Pancreas (tissue), 10 donors: ENCODE data around the gene ADGRV1. TPM values are rescaled to one million over a fixed set of nuclear protein-coding genes. Genes with fewer than 3 reads are reported as not detected.

Experiments
- ATAC-seq, 4 donors: fragments of 200-7000 bp; cut with Tn5 transposase; one replicate each; pipeline versions ENCODE4 v1.8.0 to v1.9.1; 2020; ENCODE audit warnings: mild to moderate bottlenecking in 4 of 4, moderate library complexity in 4 of 4
- DNase-seq, 6 donors: peaks; one replicate each; pipeline ENCODE4 v3.0.0-alpha.2; 2020
- FAIRE-seq: peaks from 2 replicates; lab custom pipeline; 2012; peaks lifted over from hg19 to GRCh38; lab: Jason Lieb, UNC
- H3K27ac ChIP-seq, 4 donors: fragments of 200-600 bp; sonication (generic); 1 replicate in 3 of 4; 2 replicates in 1 of 4; pipeline versions ENCODE4 v1.5.0 to v1.8.0; 2020
- H3K27me3 ChIP-seq, 4 donors: fragments of 200-600 bp; one replicate each; pipeline ENCODE4 v1.8.0; 2021
- H3K36me3 ChIP-seq, 3 donors: fragments of 200-600 bp; sonication (generic) in 1 of 3; one replicate each; pipeline versions ENCODE4 v1.5.0 to v1.8.0; 2020 to 2021
- H3K4me1 ChIP-seq, 3 donors: fragments of 200-600 bp; one replicate each; pipeline ENCODE4 v1.8.0; 2021
- H3K4me3 ChIP-seq, 4 donors: fragments of 200-600 bp; sonication (generic) in 2 of 4; one replicate each; pipeline versions ENCODE4 v1.5.0 to v1.8.0; 2020 to 2021
- H3K9me3 ChIP-seq, 4 donors: fragments of 200-600 bp; one replicate each; pipeline ENCODE4 v1.8.0; 2021
- WGBS, 2 donors: extraction: QIAGEN DNeasy Blood & Tissue Kit; methylation state at CpG; one replicate each; pipeline ENCODE4 v1.1.7; 2013; 5-methylcytosine and 5-hydroxymethylcytosine counted together
- intact Hi-C, 3 donors: fragments of 100-400 bp; cut with DNase I; formaldehyde crosslinking; loops; one replicate each; pipeline versions ENCODE4 v1.11.1 to v1.14.2; 2022
- polyA plus RNA-seq, 2 donors: library from polyadenylated mRNA; stranded (reverse); fragments of 200-250 nt; gene quantifications; one replicate each; pipeline ENCODE4 v1.2.3, GENCODE V29; 2013
- total RNA-seq, 6 donors: library from RNA; stranded (reverse); fragmentation: NEBNext Ultra II Directional in 4 of 6; extraction: Animal tissue kit (Norgen Biotek cat#: 25700) in 4 of 6; gene quantifications; one replicate each; pipeline versions ENCODE4 v1.2.1 to v1.2.4, GENCODE V29; 2021 to 2023
- TF ChIP-seq, protein P1 (sequence below), 4 donors: fragments of 200-600 bp; sonication (generic) in 3 of 4; IDR thresholded peaks; one replicate each; pipeline versions ENCODE4 v1.5.0 to v1.8.0; 2021; ENCODE audit warnings: antibody characterized with exemption in 4 of 4
- donor health status: healthy with polysubstance abuse.
- donor health status: DM: no; HTN: no; CAD: no; lungs with moderate emphysema.
- donor health status: DM: no; HTN: no; CAD: no.
- donor health status: control.
- donor health status: control.
- donor health status: Bipolar disorder and iron deficiency.
- donor health status: DM: yes; HTN: yes; CAD: no.
- donor health status: DM: no; HTN: no; CAD: no.
- donor health status: DM: no; HTN: no; CAD: no.
- donor health status: DM: yes; HTN: yes; CAD: no.

The ADGRV1 gene
- total and polyA plus RNA-seq, 8 donors: 3.9 to 6.9 (median 5.4) TPM

DNA sequence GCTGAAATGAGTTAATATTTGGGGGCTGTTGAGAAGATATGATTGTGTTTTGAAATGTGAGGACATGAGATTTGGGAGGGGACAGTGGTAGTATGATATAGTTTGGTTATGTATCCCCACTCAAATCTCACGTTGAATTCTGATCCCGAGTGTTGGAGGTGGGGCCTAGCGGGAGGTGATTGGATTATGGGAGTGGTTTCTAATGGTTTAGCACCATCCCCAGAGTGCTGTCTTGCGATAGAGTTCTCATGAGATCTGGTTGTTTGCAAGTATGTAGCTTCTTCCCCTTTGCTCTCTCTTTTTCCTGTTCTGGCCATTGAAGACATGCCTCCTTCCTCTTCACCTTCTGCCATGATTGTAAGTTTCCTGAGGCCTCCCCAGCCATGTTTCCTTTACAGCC is 438.5 kb downstream of the ADGRV1 start:
- no peak for ATAC-seq
- H3K27me3 ChIP-seq: no peaks in the 10 kb centered on the region
- no peak overlapping the region for H3K4me3 ChIP-seq
- no peak overlapping the region for H3K27ac ChIP-seq
- no peaks in the 10 kb centered on the region for H3K36me3 ChIP-seq
- intact Hi-C loops: no loop called here
- 93% methylated on average over 4 of the region's 4 CpGs for WGBS, 2 donors
- DNase-seq: no peak
- no peaks in the 10 kb centered on the region for H3K9me3 ChIP-seq
- TF ChIP-seq, protein P1, sequence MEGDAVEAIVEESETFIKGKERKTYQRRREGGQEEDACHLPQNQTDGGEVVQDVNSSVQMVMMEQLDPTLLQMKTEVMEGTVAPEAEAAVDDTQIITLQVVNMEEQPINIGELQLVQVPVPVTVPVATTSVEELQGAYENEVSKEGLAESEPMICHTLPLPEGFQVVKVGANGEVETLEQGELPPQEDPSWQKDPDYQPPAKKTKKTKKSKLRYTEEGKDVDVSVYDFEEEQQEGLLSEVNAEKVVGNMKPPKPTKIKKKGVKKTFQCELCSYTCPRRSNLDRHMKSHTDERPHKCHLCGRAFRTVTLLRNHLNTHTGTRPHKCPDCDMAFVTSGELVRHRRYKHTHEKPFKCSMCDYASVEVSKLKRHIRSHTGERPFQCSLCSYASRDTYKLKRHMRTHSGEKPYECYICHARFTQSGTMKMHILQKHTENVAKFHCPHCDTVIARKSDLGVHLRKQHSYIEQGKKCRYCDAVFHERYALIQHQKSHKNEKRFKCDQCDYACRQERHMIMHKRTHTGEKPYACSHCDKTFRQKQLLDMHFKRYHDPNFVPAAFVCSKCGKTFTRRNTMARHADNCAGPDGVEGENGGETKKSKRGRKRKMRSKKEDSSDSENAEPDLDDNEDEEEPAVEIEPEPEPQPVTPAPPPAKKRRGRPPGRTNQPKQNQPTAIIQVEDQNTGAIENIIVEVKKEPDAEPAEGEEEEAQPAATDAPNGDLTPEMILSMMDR (IDR thresholded peaks at IDR 0.05): no peak
- H3K4me1 ChIP-seq: no peaks in the 10 kb centered on the region
- FAIRE-seq: no peak

- TF ChIP-seq, protein P1 (IDR thresholded peaks at IDR 0.05): no peak
- Histone ChIP-seq H3K36me3 (no peaks in the 10 kb centered on the region), H3K4me3 (no peak overlapping the region), H3K27me3 (no peaks in the 10 kb centered on the region), H3K4me1 (no peaks in the 10 kb centered on the region), H3K9me3 (no peaks in the 10 kb centered on the region), H3K27ac (no peak overlapping the region)
- FAIRE-seq (no peak), ATAC-seq (no peak), DNase-seq (no peak)
- intact Hi-C loops: no loop called here
- 83 to 95% methylated on average over 1 of the region's 1 CpG for WGBS, 2 donors
Observed at GRCh38 chr5:91000743-91001142, 442.1 kb downstream of the ADGRV1 start.

DNA sequence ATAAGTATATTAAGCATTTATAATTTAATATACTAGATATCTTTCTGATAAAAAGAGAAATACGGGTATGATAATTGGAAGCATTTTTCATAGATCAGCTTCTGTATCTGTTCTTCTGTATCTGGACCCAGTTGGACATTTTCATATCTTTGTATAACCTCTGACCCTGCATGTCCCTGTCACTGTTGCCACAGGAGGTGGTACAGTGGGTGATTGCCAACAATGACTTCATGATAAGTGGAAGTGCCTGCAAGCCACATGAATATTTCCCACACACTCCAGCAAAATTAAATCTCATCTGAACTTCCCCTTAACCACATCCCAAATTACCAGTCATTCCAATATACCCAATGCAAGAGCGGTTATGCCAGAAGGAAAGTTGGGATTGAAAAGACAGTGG is 448.1 kb downstream of the ADGRV1 start:
- Histone ChIP-seq H3K36me3 (no peaks in the 10 kb centered on the region), H3K9me3 (no peaks in the 10 kb centered on the region), H3K4me3 (no peak overlapping the region), H3K4me1 (peaks cover 0 to 8% (median 0%) of the 10 kb centered on the region in 3 donors), H3K27ac (no peak overlapping the region), H3K27me3 (no peaks in the 10 kb centered on the region)
- DNase-seq: peak in 2 of 6 donors; percentile 8 to 9
- TF ChIP-seq, protein P1 (IDR thresholded peaks at IDR 0.05): no peak
- 78 to 79% methylated on average over 2 of the region's 2 CpGs for WGBS, 2 donors
- intact Hi-C loops: no loop called here
- FAIRE-seq: no peak
- ATAC-seq: peak; percentile 52 to 79 (median 62)

DNA sequence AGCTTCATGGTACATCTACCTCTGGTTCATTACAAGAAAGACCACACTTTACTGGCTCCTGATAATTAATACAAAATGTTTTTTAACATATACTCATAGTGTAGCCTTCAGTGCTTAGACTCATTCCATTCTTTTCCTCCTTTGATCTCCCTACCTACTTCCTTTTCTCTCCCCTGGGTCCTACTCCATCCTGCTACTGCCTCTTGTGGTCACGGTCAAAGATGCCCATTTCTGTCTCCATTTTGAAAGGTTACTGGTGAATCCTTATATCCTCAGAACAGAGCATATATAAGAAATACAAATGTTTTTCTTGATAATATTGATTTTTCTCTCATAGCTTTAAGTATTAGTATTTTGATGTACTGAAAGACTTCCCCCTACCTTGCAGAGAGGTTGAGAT is 448.7 kb downstream of the ADGRV1 start:
- ATAC-seq (no peak), FAIRE-seq (no peak), DNase-seq (no peak)
- Histone ChIP-seq H3K27me3 (no peaks in the 10 kb centered on the region), H3K4me1 (peaks cover 0 to 8% (median 0%) of the 10 kb centered on the region in 3 donors), H3K4me3 (no peak overlapping the region), H3K27ac (no peak overlapping the region), H3K9me3 (no peaks in the 10 kb centered on the region), H3K36me3 (no peaks in the 10 kb centered on the region)
- WGBS, 2 donors: 96 to 100% methylated on average over 1 of the region's 1 CpG
- intact Hi-C loops: no loop called here
- TF ChIP-seq, protein P1 (IDR thresholded peaks at IDR 0.05): no peak

DNA sequence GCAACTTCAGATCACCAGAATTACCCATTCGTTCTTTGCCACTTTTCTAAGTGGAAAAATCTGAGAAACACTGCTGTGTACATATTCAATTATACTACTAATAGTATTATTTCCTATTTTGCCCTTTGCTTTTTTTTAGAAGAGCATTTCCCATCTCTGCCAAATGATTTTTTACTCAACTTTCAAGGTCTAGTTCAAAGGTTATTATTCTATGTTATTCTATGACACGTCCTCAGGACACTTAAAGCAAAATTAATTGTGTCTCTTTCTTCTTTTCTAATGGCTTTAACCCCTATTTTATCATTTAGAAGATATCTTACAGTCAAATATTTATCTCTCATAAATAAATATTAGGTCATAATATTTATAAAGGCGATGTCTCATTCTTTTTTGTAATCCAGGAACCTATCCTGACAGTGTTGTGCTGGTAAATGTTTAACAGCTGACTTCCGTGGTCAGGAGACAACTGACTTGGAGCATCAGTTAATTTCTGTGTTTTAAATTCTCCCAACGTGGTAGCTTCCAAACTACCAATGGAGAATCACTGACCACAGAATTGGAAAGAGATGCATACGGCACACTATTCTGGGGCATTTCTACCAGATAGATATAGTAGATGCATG is 449.3 kb downstream of the ADGRV1 start:
- DNase-seq (no peak), FAIRE-seq (no peak), ATAC-seq (peak in 2 of 4 donors; percentile 29 to 71)
- H3K27ac ChIP-seq: no peak overlapping the region
- no peaks in the 10 kb centered on the region for H3K9me3 ChIP-seq
- no peaks in the 10 kb centered on the region for H3K27me3 ChIP-seq
- H3K36me3 ChIP-seq: no peaks in the 10 kb centered on the region
- TF ChIP-seq, protein P1 (IDR thresholded peaks at IDR 0.05): no peak
- no peak overlapping the region for H3K4me3 ChIP-seq
- H3K4me1 ChIP-seq: peaks cover 0 to 8% (median 0%) of the 10 kb centered on the region in 3 donors
- WGBS, 2 donors: 54 to 55% methylated on average over 6 of the region's 6 CpGs
- intact Hi-C loops: no loop called here
